Measurements from ENCODE around the gene NOS1AP.
"Not testable (repeated sequence)": the region's sequence is repeated elsewhere in the genome, so short reads cannot be mapped to it uniquely, and the experiment has no call there.

NOS1AP gene

DNA sequence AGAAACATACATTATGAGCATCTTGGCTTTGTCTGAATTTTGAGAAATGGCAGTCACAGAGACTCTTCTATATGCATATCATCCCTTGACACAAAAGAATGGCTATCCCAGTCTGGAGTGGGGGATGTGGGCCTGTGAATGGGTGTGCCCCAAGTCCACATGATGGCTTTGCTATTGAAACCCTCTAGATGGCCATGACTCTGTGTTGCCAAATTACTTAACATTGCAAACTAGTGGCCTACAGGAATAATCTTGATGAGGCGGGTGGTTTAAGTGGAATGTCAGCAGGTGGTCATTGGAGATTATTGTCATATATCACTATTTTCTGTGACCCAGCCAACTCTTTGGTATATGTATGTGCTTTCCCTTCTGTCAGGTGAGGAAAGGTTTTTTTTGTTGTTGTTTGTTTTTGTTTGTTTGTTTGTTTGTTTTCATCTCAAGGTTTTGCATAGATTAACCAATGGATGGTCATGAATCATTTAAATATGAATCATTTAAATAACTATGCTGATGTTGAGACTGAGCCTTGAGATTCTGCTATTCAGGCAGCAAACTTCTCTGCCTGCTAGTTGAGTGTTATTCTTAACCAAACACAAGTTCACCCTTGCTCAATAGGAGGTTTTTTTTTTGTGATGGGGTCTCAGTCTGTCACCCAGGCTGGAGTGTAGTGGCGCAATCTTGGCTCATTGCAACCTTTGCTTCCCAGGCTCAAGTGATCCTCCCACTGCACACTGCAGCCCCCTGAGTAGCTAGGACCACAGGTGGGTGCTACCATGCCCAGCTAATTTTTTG is 103.0 kb downstream of the NOS1AP start:
- DNase-seq: no peak

DNA sequence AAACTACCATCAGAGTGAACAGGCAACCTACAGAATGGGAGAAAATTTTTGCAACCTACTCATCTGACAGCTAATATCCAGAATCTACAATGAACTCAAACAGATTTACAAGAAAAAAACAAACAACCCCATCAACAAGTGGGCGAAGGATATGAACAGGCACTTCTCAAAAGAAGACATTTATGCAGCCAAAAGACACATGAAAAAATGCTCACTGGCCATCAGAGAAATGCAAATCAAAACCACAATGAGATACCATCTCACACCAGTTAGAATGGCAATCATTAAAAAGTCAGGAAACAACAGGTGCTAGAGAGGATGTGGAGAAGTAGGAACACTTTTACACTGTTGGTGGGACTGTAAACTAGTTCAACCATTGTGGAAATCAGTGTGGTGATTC is 104.1 kb downstream of the NOS1AP start:
- not testable (repeated sequence) for DNase-seq

DNA sequence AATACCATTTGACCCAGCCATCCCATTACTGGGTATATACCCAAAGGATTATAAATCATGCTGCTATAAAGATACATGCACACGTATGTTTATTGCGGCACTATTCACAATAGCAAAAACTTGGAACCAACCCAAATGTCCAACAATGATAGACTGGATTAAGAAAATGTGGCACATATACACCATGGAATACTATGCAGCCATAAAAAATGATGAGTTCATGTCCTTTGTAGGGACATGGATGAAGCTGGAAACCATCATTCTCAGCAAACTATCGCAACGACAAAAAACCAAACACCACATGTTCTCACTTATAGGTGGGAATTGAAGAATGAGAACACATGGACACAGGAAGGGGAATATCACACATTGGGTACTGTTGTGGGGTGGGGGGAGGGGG is 104.5 kb downstream of the NOS1AP start:
- DNase-seq: not testable (repeated sequence)

DNA sequence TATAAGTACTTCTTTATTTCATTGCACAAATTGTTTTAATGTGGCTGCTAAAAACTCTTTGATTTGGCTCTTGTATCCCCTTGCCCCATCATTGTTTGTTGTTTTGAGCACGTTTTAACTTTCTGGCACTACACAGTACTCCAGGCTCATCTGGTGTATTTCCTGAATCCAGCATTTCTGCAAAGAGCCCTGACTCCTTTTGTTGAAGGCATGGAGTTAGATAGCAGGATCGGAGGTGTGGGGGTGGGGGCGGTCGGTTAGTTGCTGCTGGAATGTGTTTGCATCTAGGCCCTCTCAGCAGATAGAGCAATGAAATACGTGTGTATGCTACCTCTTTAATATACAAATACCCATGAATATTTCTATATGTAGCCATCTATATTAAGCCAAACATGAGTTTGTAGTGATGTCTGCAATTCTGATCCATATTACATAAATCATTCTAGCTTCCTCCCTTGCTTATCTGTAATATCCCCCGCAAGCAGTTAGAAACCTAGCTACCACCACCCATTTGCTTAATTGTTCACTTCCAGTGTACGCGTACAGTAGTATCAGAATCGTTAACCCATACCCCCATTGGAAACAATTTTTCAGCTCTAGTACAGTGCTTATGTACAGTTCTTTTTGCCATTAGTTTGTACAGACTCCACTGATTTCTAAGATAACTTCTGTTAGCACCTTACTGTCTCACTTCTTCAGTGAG is 106.0 kb downstream of the NOS1AP start:
- no peak for DNase-seq

DNA sequence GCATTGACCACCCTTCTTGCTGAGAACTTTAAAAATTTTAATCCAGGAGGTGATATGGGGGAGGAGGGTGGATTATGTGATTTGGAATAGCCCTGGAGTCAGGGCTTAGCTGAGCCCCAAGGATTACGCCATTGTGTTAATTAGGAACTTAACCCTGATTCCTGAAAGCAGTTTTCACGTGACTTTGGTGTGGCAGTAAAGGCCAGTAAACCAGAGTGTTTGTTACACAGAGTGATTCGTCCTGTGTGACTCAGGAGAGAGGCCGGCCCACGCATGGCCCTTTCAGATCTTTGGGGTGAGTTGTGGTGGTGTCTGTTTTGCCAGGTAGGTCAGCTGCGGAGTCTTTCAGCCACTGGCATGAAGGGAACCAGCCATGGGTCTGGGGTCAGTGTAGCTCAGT is 107.6 kb downstream of the NOS1AP start:
- no peak for DNase-seq

DNA sequence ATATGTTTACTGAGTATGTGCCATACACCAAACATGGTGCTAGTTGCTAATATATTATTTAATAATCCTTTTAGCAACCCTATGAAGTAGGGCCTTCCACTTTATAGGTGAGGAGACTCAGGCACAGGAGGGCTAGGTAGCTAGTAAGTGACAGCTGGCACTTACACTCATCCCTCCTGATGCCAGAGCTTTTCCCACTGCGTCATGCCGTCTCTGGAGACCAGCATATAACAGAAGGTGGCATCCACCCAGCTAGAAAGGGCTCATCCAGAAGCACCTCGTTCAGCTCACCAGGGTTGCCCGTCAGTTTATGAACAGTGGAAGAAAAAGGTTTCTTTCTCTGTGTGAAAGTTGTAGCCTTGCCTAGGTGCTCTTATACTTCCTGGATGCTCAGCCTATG is 108.9 kb downstream of the NOS1AP start:
- no peak for DNase-seq

DNA sequence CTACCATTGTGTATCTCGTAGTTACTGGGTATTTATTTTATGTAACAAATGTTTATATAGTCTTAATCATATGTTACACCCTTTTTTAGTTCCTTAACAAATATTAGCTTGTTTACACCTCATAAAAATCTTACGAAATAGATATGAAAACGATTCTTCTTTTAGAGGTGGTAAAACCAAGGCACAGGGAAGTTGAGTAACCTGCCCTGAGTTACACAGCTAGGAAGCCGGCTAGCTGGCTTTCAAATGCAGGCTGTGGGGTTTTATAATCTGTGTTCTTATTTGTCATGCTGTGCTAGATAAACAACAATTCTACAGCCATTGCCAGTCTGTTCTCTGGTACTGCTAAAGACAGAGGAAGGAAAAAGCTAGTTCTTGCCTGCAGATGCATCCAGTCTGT is 109.6 kb downstream of the NOS1AP start:
- DNase-seq: no peak

DNA sequence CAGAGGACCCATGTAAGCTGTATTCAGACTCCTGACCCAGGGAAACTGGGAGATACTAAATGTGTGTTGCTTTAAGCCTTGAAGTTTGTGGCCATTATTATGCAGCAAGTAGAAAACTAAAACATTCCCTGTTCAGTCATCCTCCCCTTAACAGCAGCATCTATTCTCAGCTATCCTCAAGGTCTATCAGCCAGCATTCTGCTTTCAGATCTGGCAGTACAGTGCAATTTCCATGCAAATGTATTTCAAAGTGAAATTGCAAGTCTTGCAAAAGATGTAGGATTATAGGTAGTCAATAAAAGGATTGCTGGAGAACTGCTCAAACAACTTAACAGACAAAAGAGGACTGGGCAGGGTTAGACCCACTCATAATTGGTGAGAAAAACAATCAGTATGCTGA is 111.3 kb downstream of the NOS1AP start:
- DNase-seq: no peak

DNA sequence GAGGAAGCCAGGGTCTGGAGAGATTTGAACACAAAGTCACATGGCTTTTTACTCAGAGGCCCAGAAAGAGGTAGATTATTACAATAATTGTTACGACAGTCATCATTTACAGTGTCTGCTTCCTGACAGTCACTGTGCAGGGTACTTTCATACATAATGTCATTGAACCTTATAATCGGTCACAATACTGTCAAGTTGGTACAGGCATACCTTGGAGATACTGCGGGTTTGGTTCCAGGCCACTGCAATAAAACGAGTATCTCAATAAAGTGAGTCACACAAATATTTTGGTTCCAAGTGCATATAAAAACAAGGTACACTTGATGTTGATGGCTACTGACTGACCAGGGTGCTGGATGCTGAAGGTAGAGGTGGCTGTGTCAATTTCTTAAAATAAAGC is 112.6 kb downstream of the NOS1AP start:
- no peak for DNase-seq

DNA sequence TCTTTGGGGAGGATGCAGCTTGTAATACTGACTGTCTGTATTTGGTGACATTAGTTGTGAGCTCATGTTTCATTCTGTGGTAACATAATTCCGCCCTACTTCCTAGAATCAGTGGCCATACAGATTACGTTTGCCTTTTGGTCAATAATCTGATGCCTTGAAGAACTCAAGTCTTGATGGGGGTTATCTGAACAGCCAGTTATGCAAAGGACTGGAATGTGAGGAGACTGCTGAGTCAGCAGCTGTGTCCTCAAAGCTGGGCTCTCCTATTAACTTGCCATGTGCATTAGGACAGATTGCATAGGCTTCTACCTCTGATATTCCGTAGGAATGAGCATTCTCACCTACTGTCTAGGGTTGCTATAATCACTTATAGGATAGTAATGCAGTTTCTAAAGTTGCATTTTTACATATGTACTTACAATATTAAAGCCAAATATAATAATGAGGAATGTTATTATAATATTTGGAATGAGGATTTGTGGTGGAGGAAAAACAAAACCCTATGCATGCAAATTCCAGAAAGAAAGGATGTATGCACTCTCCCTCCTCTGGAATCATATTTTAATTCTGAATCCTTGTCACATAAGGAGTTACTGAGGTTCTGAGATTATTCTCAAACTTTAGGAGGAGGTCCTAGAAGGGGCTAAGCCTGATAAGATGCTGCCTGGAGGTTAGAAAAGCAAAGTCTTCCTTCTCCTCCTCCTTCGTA is 116.0 kb downstream of the NOS1AP start:
- DNase-seq: no peak

DNA sequence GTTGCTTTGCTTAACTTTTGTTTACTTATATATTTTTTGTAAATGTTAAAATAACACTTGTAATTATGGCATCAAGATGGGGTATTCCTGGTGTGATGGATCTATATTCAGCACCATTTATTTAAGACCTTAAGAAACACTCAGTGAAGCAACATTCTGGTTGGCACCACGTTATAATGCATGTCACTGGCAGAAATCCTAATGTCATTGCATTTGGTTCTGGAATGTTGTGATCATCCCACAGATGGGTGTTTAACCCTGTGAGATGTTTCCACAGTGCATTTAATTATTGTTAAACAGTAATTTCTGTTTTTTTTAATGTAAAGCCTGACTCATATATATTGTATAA is 116.5 kb downstream of the NOS1AP start:
- no peak for DNase-seq

DNA sequence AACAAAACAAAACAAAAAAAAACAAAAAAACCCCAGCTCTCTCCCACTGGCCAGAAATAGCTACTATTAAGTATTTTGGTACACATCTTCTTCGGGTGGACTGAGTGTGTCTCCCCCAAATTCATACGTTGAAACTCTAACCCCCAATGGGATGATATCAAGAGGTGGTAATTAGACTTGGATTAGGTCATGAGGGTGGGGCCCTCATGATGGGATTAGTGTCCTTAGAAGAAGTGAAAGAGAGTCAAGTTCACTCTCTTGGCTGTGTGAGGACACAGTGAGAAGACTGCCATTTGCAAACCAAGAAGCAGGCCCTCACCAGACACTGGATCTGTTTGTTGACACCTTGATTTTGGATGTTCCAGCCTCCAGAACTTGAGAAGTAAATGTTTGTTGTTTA is 116.9 kb downstream of the NOS1AP start:
- DNase-seq: no peak

DNA sequence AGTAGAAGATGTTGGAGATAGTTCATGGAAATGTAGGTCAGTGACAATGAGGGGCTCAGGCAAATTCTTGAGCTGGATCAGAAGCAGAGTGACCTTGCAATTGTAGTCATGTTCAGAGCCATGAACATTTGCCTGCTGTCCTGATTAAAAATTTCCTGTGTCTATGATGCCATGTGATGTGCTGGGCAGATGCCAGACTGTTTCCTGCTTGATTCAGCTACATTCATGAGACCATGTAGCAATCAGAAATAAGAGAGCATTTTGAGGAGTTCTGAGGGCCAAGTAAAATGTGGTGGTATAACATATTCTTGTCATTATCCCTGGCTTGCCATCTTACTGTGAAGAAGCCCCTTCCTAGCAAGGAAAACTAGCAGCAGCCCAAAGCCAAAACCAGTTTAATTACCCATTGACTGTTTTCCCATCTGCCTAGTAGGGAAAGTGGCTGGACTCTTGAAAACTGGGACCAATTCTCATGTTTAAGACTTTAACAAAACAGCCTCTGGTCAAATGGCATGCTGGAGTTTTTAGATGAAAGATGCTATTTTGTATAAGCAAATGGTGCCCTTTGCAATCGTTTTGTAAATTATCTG is 118.3 kb downstream of the NOS1AP start:
- no peak for DNase-seq

DNA sequence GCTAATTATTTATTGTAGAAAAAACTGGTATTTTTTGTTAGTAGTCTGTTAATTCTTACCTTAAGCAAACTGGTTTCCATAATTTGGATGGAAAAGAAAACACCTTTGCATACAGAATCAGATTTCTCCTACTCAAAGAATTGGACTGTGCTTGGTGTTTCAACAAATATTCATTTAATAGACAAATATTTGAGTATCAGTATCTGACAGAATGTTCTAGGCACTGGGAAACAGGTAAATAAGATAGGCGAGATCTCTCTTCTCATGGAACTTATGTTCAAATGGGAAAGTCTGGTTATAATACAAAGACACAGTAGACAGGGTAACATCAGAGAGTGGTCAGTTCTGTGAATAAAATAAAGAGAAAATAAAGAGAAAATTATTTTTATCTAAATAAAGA is 119.9 kb downstream of the NOS1AP start:
- no peak for DNase-seq

DNA sequence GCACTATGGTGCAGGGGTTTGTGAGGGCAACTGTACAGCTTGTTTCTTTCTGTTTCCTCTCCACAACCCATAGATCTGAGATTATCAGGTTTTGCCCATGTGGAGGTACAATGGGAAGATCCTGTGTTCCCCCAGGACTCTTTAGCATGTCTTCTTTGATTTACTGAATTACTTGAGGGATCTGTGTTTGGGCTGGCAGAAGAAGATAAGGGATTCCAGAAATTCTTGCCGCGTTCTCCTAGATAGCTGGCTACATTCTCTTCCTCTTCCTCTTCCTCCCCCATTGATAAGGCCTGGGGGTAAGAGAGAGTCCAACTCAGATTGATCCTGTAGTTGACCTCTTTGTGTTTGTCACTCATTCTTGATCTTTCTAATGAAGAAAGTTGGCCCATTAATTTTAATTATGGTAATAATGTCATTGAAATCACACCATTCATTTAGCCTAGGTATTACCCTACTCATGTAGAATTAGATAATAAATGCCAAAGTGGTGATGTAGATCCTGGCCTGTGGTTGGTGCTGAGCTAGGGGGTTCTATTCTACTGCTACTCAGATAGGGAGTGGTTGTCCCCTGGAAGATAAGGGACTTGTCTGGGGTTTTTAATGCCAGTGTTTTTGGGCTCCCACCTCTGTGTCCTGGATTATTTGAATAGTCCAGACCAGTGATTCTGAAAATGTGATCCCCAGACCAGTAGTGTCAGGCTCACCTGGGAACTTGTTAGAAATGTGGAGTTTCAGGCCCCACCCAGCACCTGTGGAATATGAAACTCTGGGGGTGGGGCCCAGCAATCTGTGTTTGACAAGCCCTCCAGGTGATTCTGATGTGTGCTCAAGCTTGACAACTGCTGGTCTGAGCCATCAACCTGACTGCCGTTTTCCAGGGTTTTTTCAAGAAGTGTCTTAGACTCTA is 122.2 kb downstream of the NOS1AP start:
- no peak for DNase-seq

DNA sequence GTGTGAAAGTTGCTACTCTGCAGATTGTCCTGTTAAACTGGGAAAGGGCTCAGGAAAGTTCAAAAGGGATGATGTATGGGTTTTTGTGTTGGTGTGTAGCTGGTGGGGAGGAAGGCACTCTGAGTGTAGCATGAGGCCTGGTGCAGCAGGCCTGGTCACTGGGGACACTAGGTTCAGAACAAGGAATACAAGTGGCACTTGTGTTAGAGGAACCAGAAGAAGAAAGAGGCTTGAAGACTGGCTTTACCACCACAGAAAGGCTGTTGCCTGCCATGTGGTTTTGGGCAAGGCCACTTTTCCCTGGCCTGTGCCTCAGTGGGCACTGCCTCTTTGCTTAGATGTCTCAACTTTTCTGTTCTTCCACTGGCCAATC is 122.8 kb downstream of the NOS1AP start:
- no peak for DNase-seq

DNA sequence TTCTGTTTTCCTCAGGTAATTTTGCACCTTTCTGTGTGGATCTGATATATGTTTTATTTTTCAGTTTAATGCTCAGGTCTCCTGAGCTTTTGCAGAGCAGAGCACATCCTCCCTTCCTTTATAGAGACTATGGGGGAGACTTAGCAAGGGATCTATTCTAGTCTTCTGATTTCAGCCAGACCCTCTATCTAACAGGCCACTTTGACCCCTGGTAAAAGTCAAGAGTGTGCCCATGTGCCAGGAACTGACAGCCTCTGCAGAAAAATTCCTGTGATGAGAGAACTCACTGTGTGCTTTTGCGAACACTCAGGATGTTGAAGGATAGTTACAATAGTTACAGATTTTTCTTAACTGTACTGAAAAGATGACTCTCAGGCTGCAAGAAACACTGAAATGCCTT is 123.3 kb downstream of the NOS1AP start:
- no peak for DNase-seq

DNA sequence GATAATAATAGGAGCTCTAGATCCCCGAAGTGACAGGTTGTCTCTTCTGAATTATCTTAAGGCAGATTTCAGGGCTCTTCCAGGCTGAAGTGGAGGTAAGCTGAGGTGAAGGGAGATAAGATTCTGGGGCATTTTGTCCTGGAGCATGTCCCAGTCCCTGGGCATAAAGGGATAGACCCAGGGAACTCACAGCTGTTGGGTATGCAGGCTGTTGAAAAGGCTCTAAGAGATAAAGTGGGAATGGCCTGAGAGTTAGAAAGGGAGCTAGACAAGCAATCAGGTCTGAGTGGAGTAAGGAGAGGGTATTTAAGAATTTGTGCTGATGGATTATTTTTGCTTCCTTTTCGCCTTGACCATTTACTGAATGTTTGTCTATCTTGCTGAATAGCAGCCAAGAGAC is 123.7 kb downstream of the NOS1AP start:
- DNase-seq: no peak

DNA sequence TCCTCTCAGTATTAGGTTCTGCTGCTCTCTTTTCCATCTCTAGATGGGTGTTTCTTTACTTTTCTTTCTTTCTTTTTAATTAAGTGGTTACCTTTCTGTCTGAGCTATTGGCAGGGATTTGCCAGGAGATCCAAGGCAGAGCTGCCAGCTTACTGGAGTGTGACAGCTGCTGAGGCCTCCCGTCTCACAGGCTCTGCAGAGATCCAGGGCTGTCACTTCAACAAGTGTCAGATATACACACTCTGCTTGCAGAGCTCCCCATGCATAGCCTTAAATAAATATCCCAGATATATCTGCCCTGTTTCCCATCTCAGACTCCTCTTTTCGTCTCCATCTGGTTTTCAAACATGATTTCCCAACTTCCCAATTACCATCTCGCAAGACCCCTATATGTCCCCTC is 124.3 kb downstream of the NOS1AP start:
- DNase-seq: no peak

DNA sequence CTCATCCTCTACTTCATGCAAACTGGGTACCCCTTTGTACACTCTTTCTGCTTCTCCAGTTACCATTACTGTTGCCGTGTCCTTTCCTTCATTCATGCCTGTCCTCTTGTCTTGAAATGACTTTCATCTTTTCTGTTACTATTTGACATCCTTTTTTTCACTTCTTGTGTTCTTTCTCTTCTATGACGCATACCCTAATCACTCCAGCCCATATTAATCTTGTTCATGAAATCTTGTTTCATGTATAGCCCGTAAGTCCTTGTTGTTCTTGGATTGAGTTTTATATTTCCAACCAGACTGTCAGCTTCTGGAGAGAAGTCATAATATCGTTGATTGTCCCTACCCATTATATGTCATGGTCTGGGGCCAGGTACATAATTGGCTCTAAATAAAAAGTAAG is 126.1 kb downstream of the NOS1AP start:
- no peak for DNase-seq

DNA sequence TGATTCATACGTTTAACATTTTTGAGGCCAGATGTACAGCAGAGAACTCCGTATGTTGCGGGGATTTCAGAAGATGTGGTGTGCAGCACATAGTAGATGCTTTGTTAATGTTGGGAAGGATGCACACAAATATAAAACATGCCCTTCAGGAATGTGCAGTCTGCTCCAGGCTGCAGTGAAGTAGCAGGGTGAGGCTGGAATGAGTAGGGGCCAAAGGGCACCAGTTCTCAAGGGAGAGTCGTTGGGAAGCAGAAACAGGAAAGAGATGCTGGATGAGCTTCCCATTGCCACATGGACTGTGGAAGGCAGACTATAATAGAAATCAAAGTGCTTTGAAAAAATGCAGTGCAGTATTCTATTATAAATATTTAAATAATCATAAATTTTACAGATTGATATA is 126.9 kb downstream of the NOS1AP start:
- no peak for DNase-seq

DNA sequence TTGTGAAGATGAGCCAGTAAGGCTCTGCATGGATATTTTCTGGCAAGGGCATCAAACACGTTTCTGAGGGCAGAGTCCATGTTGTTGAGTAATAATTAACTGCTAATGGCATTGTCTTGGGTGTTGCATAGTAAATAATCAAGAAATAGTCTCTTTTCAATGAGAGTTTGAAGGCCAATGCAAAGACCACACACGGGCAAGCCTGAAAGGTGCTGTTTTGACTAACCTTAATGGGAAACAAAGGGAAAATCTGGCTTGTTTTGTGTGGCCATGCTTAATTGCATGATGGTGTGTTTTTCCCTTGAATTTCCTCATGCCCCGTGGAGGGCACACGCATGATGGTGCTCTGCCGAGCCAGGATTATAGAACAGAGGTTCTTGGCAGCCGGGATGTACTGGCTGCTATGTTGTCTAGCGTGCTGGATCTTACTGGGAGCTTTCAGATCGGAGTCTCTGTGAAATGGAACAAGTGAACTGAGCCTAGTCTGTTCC is 127.6 kb downstream of the NOS1AP start:
- no peak for DNase-seq
